Stimulated activated CD4-positive, alpha-beta T cell treated with anti-CD3 and anti-CD28 coated beads, TNF-alpha, amount 100 ng/mL, for 1 hour (primary cell): ENCODE data around the gene FNDC10.

Source experiments
- DNase-seq, 3 donors: peaks; one replicate each; pipeline ENCODE4 v3.0.0-alpha.2; 2020; ENCODE audit warnings: low read depth in 3 of 3, low spot score in 1 of 3

Gene FNDC10

DNA sequence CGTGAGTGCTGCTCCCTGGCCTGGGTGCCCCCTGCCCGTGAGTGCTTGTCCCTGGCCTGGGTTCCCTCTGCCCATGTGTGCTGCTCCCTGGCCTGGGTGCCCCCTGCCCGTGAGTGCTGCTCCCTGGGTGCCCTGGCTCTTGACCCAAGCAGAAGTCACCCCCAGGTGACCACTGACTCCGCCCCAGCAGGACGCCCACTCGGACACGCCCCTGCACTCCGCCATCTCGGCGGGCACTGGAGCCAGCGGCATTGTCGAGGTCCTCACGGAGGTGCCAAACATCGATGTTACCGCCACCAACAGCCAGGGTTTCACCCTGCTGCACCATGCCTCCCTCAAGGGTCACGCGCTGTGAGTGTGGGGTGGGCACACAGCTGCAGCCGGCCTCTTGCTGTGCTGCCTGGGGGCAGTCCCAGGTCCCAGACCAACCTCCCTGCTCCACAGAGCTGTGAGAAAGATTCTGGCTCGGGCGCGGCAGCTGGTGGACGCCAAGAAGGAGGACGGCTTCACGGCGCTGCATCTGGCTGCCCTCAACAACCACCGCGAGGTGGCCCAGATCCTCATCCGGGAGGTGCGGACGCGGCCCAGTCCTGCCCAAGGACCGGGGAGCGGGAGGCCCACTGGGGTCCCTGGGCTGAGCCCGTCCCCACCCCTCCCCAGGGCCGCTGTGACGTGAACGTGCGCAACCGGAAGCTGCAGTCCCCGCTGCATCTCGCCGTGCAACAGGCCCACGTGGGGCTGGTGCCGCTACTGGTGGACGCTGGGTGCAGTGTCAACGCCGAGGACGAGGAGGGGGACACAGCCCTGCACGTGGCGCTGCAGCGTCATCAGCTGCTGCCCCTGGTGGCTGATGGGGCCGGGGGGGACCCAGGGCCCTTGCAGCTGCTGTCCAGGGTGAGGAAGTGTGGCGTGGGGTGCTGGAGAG lies 28.2 kb upstream of the FNDC10 start:
- DNase-seq = no peak

- DNase-seq = no peak
These were observed 27.4 kb upstream of the FNDC10 start for GRCh38 chr1:1627261-1627828.

DNA sequence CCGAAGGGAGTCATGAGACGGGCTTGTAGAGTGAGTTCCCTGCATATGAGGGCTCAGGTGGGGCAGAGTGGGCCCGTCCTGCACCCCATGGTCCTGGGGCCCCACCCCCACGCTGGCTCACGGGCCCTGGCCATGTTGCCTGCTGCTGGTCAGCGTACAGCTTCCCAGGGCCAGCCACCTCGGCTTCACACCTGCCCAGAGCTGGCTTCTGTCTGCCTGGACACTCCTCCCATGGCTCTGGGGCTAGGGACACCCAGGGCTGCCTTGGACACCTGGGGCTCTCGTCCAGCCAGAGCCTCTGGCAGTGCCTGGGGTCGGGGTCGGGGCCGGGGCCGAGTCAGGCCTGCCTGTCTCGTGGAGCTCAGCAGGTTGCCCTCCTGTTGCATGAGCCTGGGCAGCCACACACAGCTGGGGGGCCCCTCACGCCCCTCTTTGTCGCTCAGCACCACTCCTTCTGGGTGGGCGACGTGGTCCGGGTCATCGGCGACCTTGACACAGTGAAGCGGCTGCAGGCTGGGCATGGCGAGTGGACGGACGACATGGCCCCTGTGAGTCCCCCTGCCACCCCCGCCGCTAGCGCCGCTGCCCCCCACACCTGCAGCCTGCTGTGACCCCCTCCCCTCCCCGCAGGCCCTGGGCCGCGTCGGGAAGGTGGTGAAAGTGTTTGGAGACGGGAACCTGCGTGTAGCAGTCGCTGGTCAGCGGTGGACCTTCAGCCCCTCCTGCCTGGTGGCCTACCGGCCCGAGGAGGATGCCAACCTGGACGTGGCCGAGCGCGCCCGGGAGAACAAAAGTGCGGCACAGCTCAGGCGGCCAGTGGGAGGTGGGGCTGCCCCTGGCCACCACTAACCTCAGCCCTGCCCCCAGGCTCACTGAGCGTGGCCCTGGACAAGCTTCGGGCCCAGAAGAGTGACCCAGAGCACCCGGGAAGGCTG lies 26.5 kb upstream of the FNDC10 start:
- no peak for DNase-seq

- DNase-seq = no peak
These were observed 25.9 kb upstream of the FNDC10 start for GRCh38 chr1:1625824-1626206.

GRCh38 chr1:1625404-1625775 lies 25.5 kb upstream of the FNDC10 start:
- no peak for DNase-seq

- no peak for DNase-seq
These were observed 24.8 kb upstream of the FNDC10 start for GRCh38 chr1:1624443-1625403.

DNA sequence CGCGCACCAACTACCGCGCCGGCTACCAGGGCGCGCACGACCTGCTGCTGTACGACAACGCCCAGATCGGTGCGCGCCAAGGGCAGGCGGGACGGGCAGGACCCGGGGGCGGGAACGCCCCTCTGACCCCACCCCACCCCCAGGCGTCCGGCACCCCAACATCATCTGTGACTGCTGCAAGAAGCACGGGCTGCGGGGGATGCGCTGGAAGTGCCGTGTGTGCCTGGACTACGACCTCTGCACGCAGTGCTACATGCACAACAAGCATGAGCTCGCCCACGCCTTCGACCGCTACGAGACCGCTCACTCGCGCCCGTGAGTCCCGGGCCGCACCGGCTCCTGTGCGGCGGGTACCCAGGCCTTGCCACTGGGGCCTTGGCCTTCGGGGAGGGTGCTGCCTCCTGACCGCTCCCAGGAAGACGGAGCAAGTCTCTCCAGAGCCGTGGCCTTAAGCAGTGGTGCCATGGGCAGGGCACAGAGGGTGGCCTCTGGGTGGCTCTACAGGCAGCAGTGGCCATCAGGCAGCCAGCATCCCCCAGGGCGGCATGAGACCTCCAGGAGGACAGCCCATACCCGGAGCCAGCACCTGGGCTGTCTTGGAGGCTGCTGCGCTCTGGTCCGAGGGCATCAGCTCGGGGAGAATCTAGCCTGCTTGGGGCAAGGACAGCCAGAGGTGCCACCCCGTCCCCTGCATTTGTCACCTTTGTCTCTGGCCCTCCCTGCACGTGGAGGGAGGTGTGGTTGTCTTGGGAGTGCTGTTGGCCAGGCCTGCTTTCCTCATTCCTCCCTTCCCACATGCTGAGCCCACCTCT lies 23.9 kb upstream of the FNDC10 start:
- DNase-seq = no peak

GRCh38 chr1:1623181-1623630 lies 23.3 kb upstream of the FNDC10 start:
- no peak for DNase-seq

DNA sequence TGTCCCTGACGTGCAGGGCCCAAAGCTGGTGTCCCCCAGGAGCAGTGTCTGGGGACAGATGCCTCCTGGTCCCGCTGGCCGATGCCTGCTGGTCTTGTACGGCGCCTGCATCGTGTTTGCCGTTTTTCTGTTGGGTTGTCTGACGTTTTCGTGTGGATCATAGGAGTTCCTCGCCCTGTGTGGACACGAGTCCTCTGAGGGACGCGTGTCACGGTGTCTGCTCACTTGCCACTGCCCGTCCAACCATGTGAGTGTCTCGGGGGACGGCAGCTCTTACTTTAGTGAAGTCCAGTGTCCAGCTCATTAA lies 22.8 kb upstream of the FNDC10 start:
- no peak for DNase-seq

DNA sequence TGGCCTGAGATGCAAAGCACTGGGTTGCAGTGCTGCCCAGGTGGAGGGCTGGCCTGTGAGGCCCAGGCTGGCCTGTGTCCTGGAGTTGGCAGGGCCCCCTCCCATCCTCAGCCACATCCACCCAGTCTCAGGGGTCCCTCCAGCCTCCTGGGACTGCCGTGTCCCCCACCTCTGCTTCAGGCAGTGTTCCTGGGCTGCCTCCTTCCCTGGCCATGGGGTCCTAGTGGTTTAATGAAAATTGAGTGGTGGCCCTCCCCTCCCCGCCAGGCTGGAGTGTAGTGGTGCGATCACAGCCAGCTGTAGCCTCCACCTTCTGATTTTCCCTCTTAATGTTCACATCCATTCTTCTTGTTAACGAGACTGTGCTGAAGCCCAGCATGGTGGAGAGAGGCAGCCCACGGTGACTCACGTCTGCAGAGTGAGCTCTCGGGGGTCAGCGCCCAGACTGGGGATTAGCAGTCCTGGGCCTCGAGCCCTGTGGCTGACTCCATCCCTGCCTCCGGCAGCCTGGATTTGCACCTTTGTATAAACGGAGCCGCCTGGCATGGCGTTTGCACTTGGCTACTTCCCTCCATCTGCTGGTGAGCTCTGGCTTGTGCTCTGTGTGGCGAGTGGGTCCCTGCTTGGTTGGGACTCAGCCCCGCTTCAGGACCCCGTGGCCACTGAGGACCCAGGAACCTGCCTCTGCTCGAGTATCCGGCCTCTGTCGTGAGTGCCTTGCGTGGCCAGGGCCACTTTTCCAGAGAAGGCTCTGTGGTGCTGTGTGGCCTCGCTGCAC lies 22.3 kb upstream of the FNDC10 start:
- DNase-seq = no peak

- DNase-seq = no peak
These were observed 21.5 kb upstream of the FNDC10 start for GRCh38 chr1:1621173-1622009.

- no peak for DNase-seq
These were observed 20.7 kb upstream of the FNDC10 start for GRCh38 chr1:1620433-1621139.

DNA sequence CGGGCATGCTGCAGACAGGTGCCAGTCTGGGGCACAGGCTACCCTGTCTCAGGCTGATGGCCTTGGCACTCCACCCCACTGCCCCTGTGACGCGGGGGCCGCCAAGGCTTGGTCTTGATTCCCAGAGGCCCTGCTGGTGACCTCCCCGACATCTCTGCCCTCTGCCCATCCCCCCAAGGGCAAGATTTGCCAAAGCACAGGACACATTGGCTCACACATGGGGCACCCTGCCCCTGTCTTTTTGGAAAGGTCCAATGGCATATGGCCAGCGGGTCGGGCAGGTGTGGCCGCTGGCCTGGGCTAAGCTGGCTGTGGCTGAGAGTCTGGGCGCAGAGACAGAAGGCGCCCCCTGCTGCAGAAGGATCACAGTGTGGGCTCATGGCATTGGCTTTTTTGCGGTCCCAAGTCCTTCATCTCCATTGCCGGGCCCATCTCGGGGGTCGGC lies 20.0 kb upstream of the FNDC10 start:
- no peak for DNase-seq

- no peak for DNase-seq
These were observed 18.6 kb upstream of the FNDC10 start for GRCh38 chr1:1618396-1619068.

DNA sequence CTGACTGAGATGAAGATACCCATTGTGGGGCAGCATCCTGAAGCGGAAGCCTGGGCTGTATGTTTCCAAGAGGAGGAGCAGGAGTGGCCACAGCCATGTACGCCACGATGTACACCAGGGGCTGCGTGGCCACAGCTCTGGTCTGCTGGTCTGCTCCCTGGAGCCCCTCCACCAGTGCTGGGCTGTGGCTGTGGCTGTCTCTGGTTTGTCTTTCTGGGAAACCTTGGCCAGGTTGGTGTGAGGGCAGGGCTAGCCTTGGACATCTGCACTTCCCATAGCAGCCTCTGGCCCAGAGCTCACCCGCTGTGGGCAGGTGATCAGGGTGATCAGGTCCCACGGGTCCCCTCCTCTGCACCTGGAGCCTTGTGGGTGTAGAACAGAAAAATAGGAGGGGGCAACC lies 18.0 kb upstream of the FNDC10 start:
- no peak for DNase-seq

- no peak for DNase-seq
These were observed 17.6 kb upstream of the FNDC10 start for GRCh38 chr1:1617516-1617915.

DNA sequence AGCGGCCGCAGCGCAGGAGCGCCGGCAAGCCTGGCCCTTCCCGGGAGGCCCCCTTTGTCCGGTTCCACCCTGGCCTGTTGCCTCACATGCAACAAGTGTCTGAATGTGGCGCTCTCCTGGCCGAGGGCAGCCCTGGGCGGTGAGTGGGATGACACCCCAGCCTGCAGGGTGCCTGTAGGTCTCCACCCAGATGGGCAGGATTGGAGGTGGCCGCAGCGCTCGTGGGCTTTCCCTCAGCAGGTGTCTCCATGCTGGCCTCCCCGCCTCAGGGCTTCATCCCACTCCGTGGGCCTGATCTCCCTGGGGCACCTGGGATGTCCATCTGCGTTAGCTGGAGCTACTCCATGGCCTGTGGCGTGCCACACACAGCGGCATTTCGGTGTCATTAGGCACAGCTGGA lies 16.9 kb upstream of the FNDC10 start:
- no peak for DNase-seq
